ENCODE measurements around the gene ZNF165. TPM values are rescaled to one million over a fixed set of nuclear protein-coding genes. Genes with fewer than 3 reads are reported as not detected.
A peak's percentile ranks its signal among the peaks of the same experiment; 100 is the strongest.
"Not testable (repeated sequence)": the region's sequence is repeated elsewhere in the genome, so short reads cannot be mapped to it uniquely, and the experiment has no call there.

The ZNF165 gene
- 1 to 10 TPM in 2 of 3 donors, under 1 TPM in 1; 0.16 to 3.1 (median 2.0) TPM for total RNA-seq

GRCh38 chr6:28080381-28080630 is at the start of gene ZNF165:
Gene ZNF165 (plus strand): TSS chr6:28080568. CDS start chr6:28085481, 4,913 bp downstream.
- H3K9me3 ChIP-seq; DNase-seq (ENCODE audit: low spot score in 2 of 2); H3K27me3 ChIP-seq; intact Hi-C loops (cut with DNase I; ENCODE audit: low total_unique reads); H3K4me1 ChIP-seq; H3K36me3 ChIP-seq: not testable (repeated sequence)
- peak within 1 kb of the TSS; percentile 96 to 99 for H3K27ac ChIP-seq
- TF ChIP-seq CTCF (IDR thresholded peaks at IDR 0.05) = peak in 1 of 3 donors; percentile 3
- peak within 1 kb of the TSS; percentile 73 to 95 (median 78) for H3K4me3 ChIP-seq

- no peaks in the 10 kb centered on the region for H3K4me1 ChIP-seq
- no peaks in the 10 kb centered on the region for H3K36me3 ChIP-seq
- intact Hi-C loops (cut with DNase I; ENCODE audit: low total_unique reads) = no loop called here
- no peak for DNase-seq (ENCODE audit: low spot score in 2 of 2)
- H3K9me3 ChIP-seq = no peaks in the 10 kb centered on the region
- H3K27ac ChIP-seq = no peak overlapping the region
- H3K4me3 ChIP-seq = no peak overlapping the region
- no peak for TF ChIP-seq POLR2AphosphoS5 (IDR thresholded peaks at IDR 0.05)
- TF ChIP-seq CTCF (IDR thresholded peaks at IDR 0.05) = no peak
- TF ChIP-seq POLR2A (IDR thresholded peaks at IDR 0.05) = no peak
- H3K27me3 ChIP-seq = no peaks in the 10 kb centered on the region
Observed at GRCh38 chr6:28053584-28053983, 26.8 kb upstream of the ZNF165 start.

GRCh38 chr6:28060405-28060804 is 20.0 kb upstream of the ZNF165 start:
- no peaks in the 10 kb centered on the region for H3K9me3 ChIP-seq
- intact Hi-C loops (cut with DNase I; ENCODE audit: low total_unique reads) = no loop called here
- peaks cover 0 to 4% of the 10 kb centered on the region in 2 donors for H3K27me3 ChIP-seq
- H3K27ac ChIP-seq = no peak overlapping the region
- H3K4me3 ChIP-seq = no peak overlapping the region
- TF ChIP-seq CTCF (IDR thresholded peaks at IDR 0.05) (no peak), POLR2AphosphoS5 (IDR thresholded peaks at IDR 0.05) (no peak), POLR2A (IDR thresholded peaks at IDR 0.05) (no peak)
- H3K36me3 ChIP-seq = no peaks in the 10 kb centered on the region
- H3K4me1 ChIP-seq = no peaks in the 10 kb centered on the region
- no peak for DNase-seq (ENCODE audit: low spot score in 2 of 2)

- Histone ChIP-seq H3K4me1 (no peaks in the 10 kb centered on the region), H3K27ac (no peak overlapping the region), H3K9me3 (no peaks in the 10 kb centered on the region), H3K36me3 (no peaks in the 10 kb centered on the region), H3K27me3 (peaks cover 0 to 7% of the 10 kb centered on the region in 2 donors), H3K4me3 (no peak overlapping the region)
- intact Hi-C loops (cut with DNase I; ENCODE audit: low total_unique reads) = no loop called here
- TF ChIP-seq POLR2A (IDR thresholded peaks at IDR 0.05) = no peak
- no peak for TF ChIP-seq POLR2AphosphoS5 (IDR thresholded peaks at IDR 0.05)
- no peak for TF ChIP-seq CTCF (IDR thresholded peaks at IDR 0.05)
- DNase-seq (ENCODE audit: low spot score in 2 of 2) = no peak
Observed at GRCh38 chr6:28064272-28064671, 16.1 kb upstream of the ZNF165 start.

GRCh38 chr6:28068067-28068466 is 12.3 kb upstream of the ZNF165 start:
- H3K36me3 ChIP-seq = no peaks in the 10 kb centered on the region
- intact Hi-C loops (cut with DNase I; ENCODE audit: low total_unique reads) = no loop called here
- no peak for DNase-seq (ENCODE audit: low spot score in 2 of 2)
- no peak overlapping the region for H3K27ac ChIP-seq
- peaks cover 0 to 3% of the 10 kb centered on the region in 2 donors for H3K27me3 ChIP-seq
- TF ChIP-seq POLR2AphosphoS5 (IDR thresholded peaks at IDR 0.05) (no peak), CTCF (IDR thresholded peaks at IDR 0.05) (no peak), POLR2A (IDR thresholded peaks at IDR 0.05) (no peak)
- H3K4me1 ChIP-seq = no peaks in the 10 kb centered on the region
- H3K4me3 ChIP-seq = no peak overlapping the region
- no peaks in the 10 kb centered on the region for H3K9me3 ChIP-seq

GRCh38 chr6:28070968-28071367 is 9.4 kb upstream of the ZNF165 start:
- DNase-seq (ENCODE audit: low spot score in 2 of 2); H3K36me3 ChIP-seq; H3K9me3 ChIP-seq; intact Hi-C loops (cut with DNase I; ENCODE audit: low total_unique reads); H3K4me3 ChIP-seq; H3K27me3 ChIP-seq; H3K4me1 ChIP-seq; H3K27ac ChIP-seq: not testable (repeated sequence)

Data from breast epithelium (tissue), 4 donors.